ENCODE measurements around the gene ERCC4. TPM values are rescaled to one million over a fixed set of nuclear protein-coding genes. Genes with fewer than 3 reads are reported as not detected.

ERCC4 gene
- total RNA-seq, 1 experiment from 2014 or later = 23.4 TPM

- no peak overlapping the region for H3K4me3 ChIP-seq (ENCODE audit: low read depth in 2 of 2, low read length in 2 of 2)
- no peaks in the 10 kb centered on the region for H3K4me1 ChIP-seq (ENCODE audit: control insufficient read depth, insufficient read depth, low read length)
- no peak overlapping the region for H3K27ac ChIP-seq (ENCODE audit: low read length)
- DNase-seq (ENCODE audit: low read depth, low spot score) = no peak
- POLR2A ChIA-PET = interaction anchor here (0.6 to 0.7 kb wide), 4 partner anchors 12 to 222 kb away, joined by 3 to 12 read pairs (median 4); no protein-coding TSS in a partner anchor
- ATAC-seq = no peak
- H3K9me3 ChIP-seq (ENCODE audit: control insufficient read depth, insufficient read depth, low read depth, low read length) = peaks cover 15% of the 10 kb centered on the region; the same call in 1 of the 2 replicates
- no TSS peak for BruUV-seq (replicated peaks)
- peaks cover 10% of the 10 kb centered on the region for H3K36me3 ChIP-seq (ENCODE audit: control insufficient read depth, insufficient read depth, low read length)
- in situ Hi-C loops (cut with HindIII; ENCODE audit: low pct_unique_long_range_greater_than_20kb, low sequenced_read_pairs) = loop anchor here (25.0 kb wide), 1 partner anchor 301 kb away; no protein-coding TSS in a partner anchor
- H3K27me3 ChIP-seq (ENCODE audit: control insufficient read depth, insufficient read depth, low read length) = no peaks in the 10 kb centered on the region
- CTCF ChIA-PET = interaction anchor here (0.6 to 1.0 kb wide), 3 partner anchors 13 to 250 kb away, joined by 3 to 5 read pairs (median 3); no protein-coding TSS in a partner anchor
- no peak for TF ChIP-seq TCF7L2 (IDR thresholded peaks at IDR 0.05; ENCODE audit: low read depth, low read length)
- TF ChIP-seq POLR2AphosphoS5 (IDR thresholded peaks at IDR 0.05; ENCODE audit: low read depth, low read length) = no peak
- TF ChIP-seq CTCF (IDR thresholded peaks at IDR 0.05) = no peak
- no peak for TF ChIP-seq SIN3A (IDR thresholded peaks at IDR 0.05; ENCODE audit: borderline replicate concordance, insufficient read depth, low read depth, low read length)
- TF ChIP-seq REST (IDR thresholded peaks at IDR 0.05; ENCODE audit: insufficient read depth in 1 of 2, low read depth in 2 of 2, low read length in 1 of 2) = no peak
- intact Hi-C loops (cut with micrococcal nuclease; ENCODE audit: unreplicated experiment) = no loop called here
These were observed 16.7 kb downstream of the ERCC4 start for GRCh38 chr16:13936596-13937081.

GRCh38 chr16:13937411-13937810 is 17.5 kb downstream of the ERCC4 start:
- POLR2A ChIA-PET = no interaction called here
- Histone ChIP-seq H3K27me3 (ENCODE audit: control insufficient read depth, insufficient read depth, low read length) (no peaks in the 10 kb centered on the region), H3K9me3 (ENCODE audit: control insufficient read depth, insufficient read depth, low read depth, low read length) (peaks cover 15% of the 10 kb centered on the region; the same call in 1 of the 2 replicates), H3K4me1 (ENCODE audit: control insufficient read depth, insufficient read depth, low read length) (no peaks in the 10 kb centered on the region), H3K4me3 (ENCODE audit: low read depth in 2 of 2, low read length in 2 of 2) (no peak overlapping the region), H3K27ac (ENCODE audit: low read length) (no peak overlapping the region), H3K36me3 (ENCODE audit: control insufficient read depth, insufficient read depth, low read length) (peaks cover 10% of the 10 kb centered on the region)
- no TSS peak for BruUV-seq (replicated peaks)
- CTCF ChIA-PET = interaction anchor here (1.0 kb wide), 2 partner anchors 12 to 14 kb away, joined by 3 read pairs; no protein-coding TSS in a partner anchor
- in situ Hi-C loops (cut with HindIII; ENCODE audit: low pct_unique_long_range_greater_than_20kb, low sequenced_read_pairs) = loop anchor here (25.0 kb wide), 1 partner anchor 300 kb away; no protein-coding TSS in a partner anchor
- intact Hi-C loops (cut with micrococcal nuclease; ENCODE audit: unreplicated experiment) = no loop called here
- TF ChIP-seq POLR2AphosphoS5 (IDR thresholded peaks at IDR 0.05; ENCODE audit: low read depth, low read length) = no peak
- ATAC-seq (no peak), DNase-seq (ENCODE audit: low read depth, low spot score) (no peak)

GRCh38 chr16:13938480-13938879 is 18.5 kb downstream of the ERCC4 start:
- in situ Hi-C loops (cut with HindIII; ENCODE audit: low pct_unique_long_range_greater_than_20kb, low sequenced_read_pairs) (loop anchor here (25.0 kb wide), 1 partner anchor 299 kb away; no protein-coding TSS in a partner anchor), intact Hi-C loops (cut with micrococcal nuclease; ENCODE audit: unreplicated experiment) (no loop called here)
- Histone ChIP-seq H3K4me1 (ENCODE audit: control insufficient read depth, insufficient read depth, low read length) (no peaks in the 10 kb centered on the region), H3K27me3 (ENCODE audit: control insufficient read depth, insufficient read depth, low read length) (no peaks in the 10 kb centered on the region), H3K4me3 (ENCODE audit: low read depth in 2 of 2, low read length in 2 of 2) (no peak overlapping the region), H3K9me3 (ENCODE audit: control insufficient read depth, insufficient read depth, low read depth, low read length) (peaks cover 15% of the 10 kb centered on the region; the same call in 1 of the 2 replicates), H3K36me3 (ENCODE audit: control insufficient read depth, insufficient read depth, low read length) (peaks cover 10% of the 10 kb centered on the region), H3K27ac (ENCODE audit: low read length) (no peak overlapping the region; the same call in 1 of the 2 replicates)
- ChIA-PET CTCF (interaction anchor here (0.7 to 1.0 kb wide), 2 partner anchors 13 to 40 kb away, joined by 3 to 6 read pairs; no protein-coding TSS in a partner anchor), POLR2A (no interaction called here)
- DNase-seq (ENCODE audit: low read depth, low spot score) (no peak), ATAC-seq (no peak)
- TF ChIP-seq REST (IDR thresholded peaks at IDR 0.05; ENCODE audit: insufficient read depth in 1 of 2, low read depth in 2 of 2, low read length in 1 of 2) (no peak), POLR2AphosphoS5 (IDR thresholded peaks at IDR 0.05; ENCODE audit: low read depth, low read length) (no peak), SIN3A (IDR thresholded peaks at IDR 0.05; ENCODE audit: borderline replicate concordance, insufficient read depth, low read depth, low read length) (no peak)
- no TSS peak for BruUV-seq (replicated peaks)

Measured in Panc1 (cell line).